Measurements from ENCODE around the gene MSI2. TPM values are rescaled to one million over a fixed set of nuclear protein-coding genes. Genes with fewer than 3 reads are reported as not detected.

MSI2 gene
- total and polyA plus RNA-seq, 9 of the 15 experiments (the other 6 are each of a cell fraction or from before 2014, with no cell fraction given), result 4.6 to 61.8 (median 42.4) TPM

DNA sequence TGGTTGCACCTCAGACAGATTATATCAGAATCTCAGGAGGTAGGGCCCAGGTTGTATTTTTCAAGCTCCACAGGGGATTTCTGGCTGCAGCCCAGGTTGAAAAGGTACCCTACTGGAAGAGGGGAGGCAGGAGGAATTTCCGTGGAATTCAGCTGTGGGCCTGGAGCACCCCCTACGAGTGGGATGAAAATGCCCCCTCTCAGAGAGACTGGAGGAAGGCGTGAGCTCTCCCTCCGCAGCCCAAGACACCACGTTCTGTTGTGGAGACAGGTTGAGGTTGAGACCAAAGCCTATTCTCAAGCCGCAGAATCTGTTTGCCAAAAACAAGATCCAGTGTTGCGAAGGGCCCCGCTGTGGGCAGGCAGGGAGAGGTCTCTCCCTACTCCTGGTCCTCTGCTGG, 386.7 kb downstream of the MSI2 start:
- in situ Hi-C loops (cut with MboI) (no loop called here), intact Hi-C loops (cut with micrococcal nuclease) (no loop called here)
- Histone ChIP-seq H3K27ac (ENCODE audit: extremely low read depth, low read depth, low read length) (no peak overlapping the region), H3K4me2 (ENCODE audit: insufficient read depth, low read length) (no peak overlapping the region), H3K9ac (ENCODE audit: insufficient read depth in 1 of 2, low read depth in 2 of 2, low read length in 2 of 2) (no peak overlapping the region), H4K20me1 (replicated peaks; ENCODE audit: control insufficient read depth, insufficient read depth, low read length) (no peaks in the 10 kb centered on the region; the same call in 1 of the 2 replicates), H3K9me3 (replicated peaks; ENCODE audit: control insufficient read depth, insufficient read depth, low read depth, low read length) (no peaks in the 10 kb centered on the region), H3K36me3 (ENCODE audit: control insufficient read depth, insufficient read depth, low read length) (no peaks in the 10 kb centered on the region; the same call in 2 of the 3 replicates), H3K27me3 (ENCODE audit: control insufficient read depth in 2 of 2, insufficient read depth in 2 of 2, low read length in 2 of 2) (no peaks in the 10 kb centered on the region), H3K4me3 (no peak overlapping the region), H3K4me1 (replicated peaks in 1 of 2; ENCODE audit: control insufficient read depth in 2 of 2, insufficient read depth in 2 of 2, low read length in 2 of 2) (no peaks in the 10 kb centered on the region), H2AFZ (ENCODE audit: low read depth, low read length) (no peak overlapping the region), H3K9me1 (ENCODE audit: control insufficient read depth, insufficient read depth, low read length) (no peaks in the 10 kb centered on the region), H3K79me2 (ENCODE audit: control insufficient read depth, insufficient read depth, low read length) (no peaks in the 10 kb centered on the region)
- ChIA-PET POLR2A (interaction anchor here (0.7 to 1.4 kb wide), 3 partner anchors 14 to 499 kb away, joined by 3 to 5 read pairs (median 3); no protein-coding TSS in a partner anchor), CTCF (ENCODE audit: low intra/inter-chr PET ratio) (no interaction called here)
- ATAC-seq (no peak), FAIRE-seq (no peak), DNase-seq (ENCODE audit: extremely low read depth in 1 of 4, low spot score in 3 of 4) (no peak)
- TF ChIP-seq CEBPB (tag; IDR thresholded peaks at IDR 0.05) (no peak), PHF8 (IDR thresholded peaks at IDR 0.05; ENCODE audit: borderline replicate concordance, low read length) (no peak), FOXM1 (IDR thresholded peaks at IDR 0.05; ENCODE audit: low read depth) (no peak), FOXM1 (CRISPR knock-in tag; IDR thresholded peaks at IDR 0.05; ENCODE audit: low read depth) (no peak), HNRNPLL (IDR thresholded peaks at IDR 0.05; ENCODE audit: low read depth, low read length, poor library complexity, severe bottlenecking) (no peak), ARNT (IDR thresholded peaks at IDR 0.05) (no peak), MTA3 (IDR thresholded peaks at IDR 0.05; ENCODE audit: borderline replicate concordance) (no peak), MYC (IDR thresholded peaks at IDR 0.05; ENCODE audit: low read depth, low read length) (no peak), MYC (CRISPR knock-in tag; IDR thresholded peaks at IDR 0.05; ENCODE audit: borderline replicate concordance, low read depth) (no peak), ZNF695 (CRISPR knock-in tag; IDR thresholded peaks at IDR 0.05) (no peak), CHCHD3 (CRISPR knock-in tag; IDR thresholded peaks at IDR 0.05) (no peak), ZNF143 (CRISPR knock-in tag; IDR thresholded peaks at IDR 0.05) (no peak), KDM5B (IDR thresholded peaks at IDR 0.05; ENCODE audit: insufficient replicate concordance, low read depth, low read length) (no peak), MCM7 (IDR thresholded peaks at IDR 0.05) (no peak)
- TF ChIP-seq, protein P1, sequence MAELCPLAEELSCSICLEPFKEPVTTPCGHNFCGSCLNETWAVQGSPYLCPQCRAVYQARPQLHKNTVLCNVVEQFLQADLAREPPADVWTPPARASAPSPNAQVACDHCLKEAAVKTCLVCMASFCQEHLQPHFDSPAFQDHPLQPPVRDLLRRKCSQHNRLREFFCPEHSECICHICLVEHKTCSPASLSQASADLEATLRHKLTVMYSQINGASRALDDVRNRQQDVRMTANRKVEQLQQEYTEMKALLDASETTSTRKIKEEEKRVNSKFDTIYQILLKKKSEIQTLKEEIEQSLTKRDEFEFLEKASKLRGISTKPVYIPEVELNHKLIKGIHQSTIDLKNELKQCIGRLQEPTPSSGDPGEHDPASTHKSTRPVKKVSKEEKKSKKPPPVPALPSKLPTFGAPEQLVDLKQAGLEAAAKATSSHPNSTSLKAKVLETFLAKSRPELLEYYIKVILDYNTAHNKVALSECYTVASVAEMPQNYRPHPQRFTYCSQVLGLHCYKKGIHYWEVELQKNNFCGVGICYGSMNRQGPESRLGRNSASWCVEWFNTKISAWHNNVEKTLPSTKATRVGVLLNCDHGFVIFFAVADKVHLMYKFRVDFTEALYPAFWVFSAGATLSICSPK (IDR thresholded peaks at IDR 0.05; ENCODE audit: borderline replicate concordance), result no peak
- TF ChIP-seq, protein P2, sequence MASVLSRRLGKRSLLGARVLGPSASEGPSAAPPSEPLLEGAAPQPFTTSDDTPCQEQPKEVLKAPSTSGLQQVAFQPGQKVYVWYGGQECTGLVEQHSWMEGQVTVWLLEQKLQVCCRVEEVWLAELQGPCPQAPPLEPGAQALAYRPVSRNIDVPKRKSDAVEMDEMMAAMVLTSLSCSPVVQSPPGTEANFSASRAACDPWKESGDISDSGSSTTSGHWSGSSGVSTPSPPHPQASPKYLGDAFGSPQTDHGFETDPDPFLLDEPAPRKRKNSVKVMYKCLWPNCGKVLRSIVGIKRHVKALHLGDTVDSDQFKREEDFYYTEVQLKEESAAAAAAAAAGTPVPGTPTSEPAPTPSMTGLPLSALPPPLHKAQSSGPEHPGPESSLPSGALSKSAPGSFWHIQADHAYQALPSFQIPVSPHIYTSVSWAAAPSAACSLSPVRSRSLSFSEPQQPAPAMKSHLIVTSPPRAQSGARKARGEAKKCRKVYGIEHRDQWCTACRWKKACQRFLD (CRISPR knock-in tag; IDR thresholded peaks at IDR 0.05), result no peak
- WGBS (ENCODE audit: insufficient coverage, low coverage, missing lambda C conversion rate), result 82% methylated on average over 8 of the region's 8 CpGs
- no TSS peak for BruUV-seq (replicated peaks)

All from K562 (cell line).